SU-DHL-6 (cell line): Measurements from ENCODE around the gene KCNF1.

ENCODE experiments used
- CTCF ChIP-seq: fragments of 200-600 bp; sonication (generic); IDR thresholded peaks from one replicate; pipeline ENCODE4 v1.5.1; 2017; ENCODE audit warnings: antibody characterized with exemption, mild to moderate bottlenecking, low read length, moderate library complexity; ENCODE audit not compliant: insufficient read depth, poor library complexity, severe bottlenecking
- EZH2phosphoT487 ChIP-seq: fragments of 200-600 bp; sonication (generic), shearing (Covaris generic); conservative IDR thresholded peaks from 2 replicates; pipeline ENCODE4 v1.6.1; 2018; ENCODE audit warnings: mild to moderate bottlenecking, antibody characterized with exemption, low read length, moderate library complexity, mixed read lengths

- TF ChIP-seq CTCF = no peak
- no peak for TF ChIP-seq EZH2phosphoT487
Observed at GRCh38 chr2:10906926-10907625, 4.7 kb upstream of the KCNF1 start.
